Hypothalamus (tissue), 51 donors: ENCODE results near the gene TNIK.

Experiments
- DNase-seq, 51 donors: peaks; one replicate each; lab custom pipeline; 2025; lab: John Stamatoyannopoulos, UW

TNIK gene

DNA sequence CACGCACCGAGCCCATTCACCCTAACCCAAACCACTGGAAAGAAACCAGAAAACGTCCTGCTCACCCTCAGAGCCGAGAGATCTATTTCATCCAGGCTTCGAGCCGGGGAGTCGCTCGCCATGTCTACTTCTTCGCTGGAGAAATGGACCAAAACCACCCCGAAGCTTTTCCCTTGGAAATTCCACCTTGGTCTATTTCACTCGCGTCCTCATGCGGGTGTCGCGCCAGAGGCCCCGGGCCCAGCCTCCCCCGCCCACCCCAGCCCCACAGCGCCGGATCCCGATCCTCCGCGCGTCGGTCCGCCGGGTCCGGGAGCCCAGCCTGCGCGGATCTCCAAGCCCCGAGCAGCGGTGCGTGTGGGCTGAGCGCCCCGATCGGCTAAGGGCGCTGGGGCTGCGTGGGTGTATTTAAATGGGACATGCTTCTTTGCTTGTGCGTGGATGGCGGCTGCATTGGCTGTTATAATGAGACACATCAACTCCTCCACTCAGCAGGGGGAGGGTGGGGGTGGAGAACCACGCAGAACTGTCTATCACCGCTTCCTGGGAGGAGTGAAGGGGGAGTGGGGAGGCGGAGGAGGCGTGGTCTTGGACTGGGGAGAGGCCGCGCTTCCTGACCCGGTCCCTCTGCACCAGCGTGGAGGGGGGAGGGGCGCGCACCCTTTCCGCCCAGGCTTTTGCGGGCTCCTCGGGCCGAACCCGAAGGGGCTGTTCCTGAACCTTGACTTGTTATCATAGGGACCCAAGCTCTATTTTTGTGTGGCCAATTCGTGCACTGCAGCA, at the start of gene TNIK:
Gene TNIK, minus strand, starts transcription at position 464 of the 783 bp plus-strand sequence. Its CDS starts 342 bp downstream, at position 122.
- DNase-seq, result peak; percentile 54 to 97 (median 90)

- DNase-seq, result no peak
Observed at GRCh38 chr3:171508676-171509075, 48.5 kb upstream of the TNIK start.

DNA sequence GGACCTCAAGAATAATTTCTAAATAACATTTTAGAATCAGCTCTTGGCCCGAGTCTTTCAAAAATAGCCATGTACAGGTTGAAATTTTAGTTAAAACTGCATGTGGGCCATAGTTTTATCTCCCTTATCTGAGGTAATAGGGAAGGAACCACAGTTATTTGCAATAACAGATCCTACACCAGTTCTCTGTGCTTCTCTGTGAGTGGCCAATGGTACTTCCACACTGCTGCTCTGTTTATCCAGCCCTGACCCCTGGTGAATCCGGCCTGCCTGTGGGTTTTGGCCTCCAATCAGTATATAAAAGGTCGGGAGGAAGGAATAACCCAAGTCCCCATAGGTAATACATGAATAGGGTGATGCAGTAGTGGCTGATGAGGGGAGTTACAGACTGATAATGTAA, 48.0 kb upstream of the TNIK start:
- DNase-seq, result no peak

GRCh38 chr3:171506743-171507319, 46.6 kb upstream of the TNIK start:
- DNase-seq, result no peak

GRCh38 chr3:171505822-171506333, 45.7 kb upstream of the TNIK start:
- DNase-seq, result no peak

DNA sequence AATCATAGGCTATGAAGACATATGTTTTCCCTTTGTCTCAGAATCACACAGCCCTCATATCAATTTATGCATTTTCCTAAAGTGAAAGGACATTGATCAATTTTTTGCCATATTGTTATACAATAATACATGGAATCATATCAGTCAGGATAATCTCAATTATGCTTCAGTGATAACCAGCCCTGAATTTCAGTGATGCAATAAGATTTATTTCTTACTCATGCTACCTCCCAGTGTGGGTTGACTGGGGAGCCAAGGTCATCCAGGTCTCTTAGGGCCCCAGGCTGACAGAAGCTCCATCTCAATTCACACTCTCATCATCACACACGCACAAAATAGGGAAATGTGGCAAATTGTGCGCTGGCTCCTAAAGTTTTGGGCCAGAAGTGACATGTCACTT, 44.2 kb upstream of the TNIK start:
- DNase-seq, result no peak

GRCh38 chr3:171503817-171504216, 43.6 kb upstream of the TNIK start:
- no peak for DNase-seq

DNA sequence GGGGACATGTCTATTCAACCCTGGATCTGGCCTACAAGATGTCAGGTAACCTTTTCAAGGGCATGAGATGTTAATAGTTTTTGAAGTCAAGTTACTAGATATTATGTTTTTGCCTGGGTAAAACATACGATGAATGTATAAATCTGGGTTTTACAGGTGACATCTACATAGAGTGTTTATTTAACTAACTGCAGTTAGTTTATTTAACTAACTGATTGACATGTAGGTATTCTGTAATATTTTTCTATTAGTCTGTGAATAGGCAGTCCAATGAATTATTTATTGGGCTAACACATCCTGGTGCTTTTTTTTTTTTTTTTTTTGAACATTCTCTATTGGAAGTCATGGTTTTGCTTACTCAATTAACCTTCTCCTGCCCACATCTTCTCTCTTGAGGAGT, 38.7 kb upstream of the TNIK start:
- no peak for DNase-seq

GRCh38 chr3:171497468-171497867, 37.3 kb upstream of the TNIK start:
- no peak for DNase-seq

DNA sequence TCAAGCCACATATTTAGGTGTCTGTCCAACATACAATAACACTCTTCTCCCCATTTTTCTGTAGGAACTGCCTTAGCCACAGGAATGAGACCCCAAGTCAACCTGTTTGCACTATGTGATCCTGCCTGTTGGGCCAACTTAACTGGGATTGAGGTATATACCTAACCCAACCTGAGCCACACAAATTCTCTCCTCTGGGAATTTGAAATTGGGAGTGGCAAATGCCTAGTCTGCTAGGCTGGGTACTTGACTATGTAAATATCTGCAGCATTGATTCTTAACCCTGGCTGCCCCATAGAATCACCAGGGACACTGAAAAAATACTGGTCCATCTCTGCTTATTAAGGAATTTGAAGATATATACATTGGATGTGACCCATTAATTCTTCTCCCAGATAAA, 35.2 kb upstream of the TNIK start:
- no peak for DNase-seq

DNA sequence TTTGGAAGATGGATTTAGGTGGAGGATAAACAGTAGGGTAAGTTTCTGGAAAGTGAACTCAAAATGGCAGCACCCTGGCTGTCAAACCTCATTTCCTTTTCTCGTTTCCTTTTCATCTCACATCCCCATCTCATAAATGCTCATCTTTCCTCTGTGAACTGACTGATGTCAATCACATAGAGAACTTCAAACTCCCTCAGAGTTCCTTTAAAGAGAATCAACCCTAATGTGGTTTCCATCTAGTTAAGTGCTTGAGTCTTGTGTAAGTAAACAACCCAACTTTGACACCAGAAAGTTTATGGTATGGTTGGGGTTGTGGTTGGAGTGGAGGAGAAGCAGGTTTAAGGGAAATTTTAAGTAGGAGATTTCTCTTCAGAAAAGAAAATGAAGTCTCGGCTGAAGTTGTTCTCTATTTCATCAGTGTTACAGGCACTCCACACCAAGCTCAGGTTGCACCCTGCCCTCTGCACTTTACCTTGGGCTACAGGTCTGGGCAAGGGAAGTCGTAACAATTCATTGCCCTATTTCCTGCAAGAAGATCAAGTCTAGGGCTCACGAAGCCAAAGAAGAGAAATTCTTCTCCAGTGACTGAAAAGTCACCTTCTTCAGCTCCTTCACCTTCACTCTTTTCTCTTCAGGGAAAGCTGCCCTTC, 34.4 kb upstream of the TNIK start:
- no peak for DNase-seq

DNA sequence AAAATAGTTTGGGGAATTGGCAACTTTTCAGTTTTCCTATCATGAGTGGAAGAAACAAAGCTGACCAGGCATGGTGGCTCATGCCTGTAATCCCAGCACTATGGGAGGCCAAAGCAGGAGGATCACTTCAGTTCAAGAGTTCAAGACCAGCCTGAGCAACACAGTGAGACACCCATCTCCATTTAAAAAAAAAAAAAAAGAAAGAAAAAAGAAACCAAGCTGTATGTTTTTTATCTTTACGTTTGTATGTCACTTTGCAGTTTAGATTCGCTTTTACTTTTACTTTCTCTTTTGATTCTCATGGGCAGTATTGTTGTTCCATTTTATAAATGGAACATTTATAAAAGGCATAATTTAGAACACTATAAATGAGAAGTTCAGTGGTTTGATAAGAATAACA, 31.2 kb upstream of the TNIK start:
- DNase-seq, result no peak

DNA sequence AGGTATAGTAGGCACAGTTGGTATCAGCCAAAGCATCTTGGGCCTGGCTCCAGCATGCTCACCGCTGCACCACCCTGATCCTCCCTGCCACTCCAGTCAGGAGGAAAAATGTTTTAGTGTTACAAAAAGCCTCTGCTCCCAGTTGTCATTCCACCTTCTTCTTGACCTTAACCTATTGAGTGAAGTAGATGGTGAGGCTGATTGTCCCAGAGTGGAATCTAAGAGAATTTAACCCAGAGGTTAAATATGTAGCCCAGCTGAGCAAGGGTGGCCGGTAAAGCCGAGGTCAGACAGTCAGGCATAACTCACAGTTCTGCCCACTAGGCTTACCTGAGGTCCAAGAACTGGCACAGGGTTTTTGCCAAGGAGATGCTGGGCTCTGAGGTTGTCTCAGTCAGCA, 30.7 kb upstream of the TNIK start:
- DNase-seq, result no peak

- no peak for DNase-seq
Observed at GRCh38 chr3:171489348-171489747, 29.1 kb upstream of the TNIK start.

DNA sequence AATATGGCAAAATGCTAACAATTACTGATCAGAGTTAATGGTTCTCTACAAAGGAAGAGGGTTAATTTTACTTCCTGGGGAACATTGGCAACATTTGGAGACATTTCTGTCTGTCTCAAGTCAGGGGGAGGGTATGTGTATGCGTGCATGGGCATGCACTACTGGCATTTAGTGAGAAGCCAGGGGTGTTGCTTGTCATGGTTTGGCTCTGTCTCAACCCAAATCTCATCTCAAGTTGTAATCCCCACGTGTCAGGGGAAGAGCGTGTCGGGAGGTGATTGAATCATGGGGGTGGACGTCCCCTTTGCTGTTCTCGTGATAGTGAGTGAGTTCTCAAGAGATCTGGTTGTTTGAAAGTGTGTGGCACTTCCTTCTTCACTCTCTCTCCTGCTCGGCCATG, 28.3 kb upstream of the TNIK start:
- no peak for DNase-seq

DNA sequence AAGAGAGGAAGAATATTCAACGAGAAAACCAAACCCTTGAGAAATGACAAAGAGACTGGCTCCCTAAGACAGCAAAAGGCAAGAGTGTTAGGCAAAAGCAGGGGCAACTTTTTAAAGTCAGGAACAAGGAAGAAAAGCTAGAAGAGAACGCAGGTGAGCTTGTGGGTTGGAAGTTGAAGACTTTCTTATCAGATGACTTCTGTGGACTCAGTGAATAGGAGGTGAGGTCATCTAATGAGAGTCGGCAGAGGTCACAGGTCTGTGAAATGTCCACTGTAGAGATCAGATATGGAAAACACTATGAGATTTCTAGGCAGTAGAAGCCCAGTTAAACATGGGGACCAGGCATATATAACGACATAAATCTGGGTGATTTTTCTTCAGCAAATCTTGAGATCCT, 27.2 kb upstream of the TNIK start:
- DNase-seq, result no peak

DNA sequence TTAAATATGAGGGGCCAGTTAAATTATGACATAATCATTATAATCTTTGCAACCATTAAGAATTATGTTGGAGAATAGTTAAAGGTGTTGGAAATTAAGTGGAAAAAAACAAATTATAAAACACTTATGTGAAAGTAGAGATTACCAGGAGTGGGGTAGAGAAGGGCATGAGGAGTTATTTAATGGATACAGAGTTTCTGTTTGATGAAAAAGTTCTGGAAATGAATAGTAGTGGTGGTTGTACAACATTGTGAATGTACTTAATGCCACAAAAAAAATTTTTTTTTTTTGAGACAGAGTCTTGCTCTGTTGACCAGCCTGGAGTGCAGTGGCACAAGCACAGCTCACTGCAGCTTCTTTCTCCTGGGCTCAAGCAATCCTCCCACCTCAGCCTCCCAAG, 25.1 kb upstream of the TNIK start:
- DNase-seq, result no peak

GRCh38 chr3:171481011-171481410, 20.8 kb upstream of the TNIK start:
- DNase-seq, result no peak

DNA sequence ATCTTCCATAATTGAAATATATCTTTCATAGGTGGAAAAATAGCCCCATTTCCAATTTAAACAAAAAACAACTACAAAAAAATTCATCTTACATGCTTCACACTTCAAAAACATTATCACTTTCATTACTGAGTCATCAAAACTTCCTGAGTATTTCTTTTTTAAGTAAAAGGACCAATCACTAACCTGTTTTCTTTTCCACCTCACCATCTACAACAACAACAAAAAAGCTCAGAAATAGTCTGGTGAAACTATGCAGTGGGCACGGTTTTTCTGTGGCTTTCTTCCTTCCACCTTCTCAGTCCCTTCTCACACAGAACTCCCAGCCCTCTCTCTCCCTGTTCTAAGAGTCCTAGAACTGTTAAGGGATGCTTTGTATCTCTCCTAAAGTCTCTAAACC, 20.3 kb upstream of the TNIK start:
- no peak for DNase-seq

DNA sequence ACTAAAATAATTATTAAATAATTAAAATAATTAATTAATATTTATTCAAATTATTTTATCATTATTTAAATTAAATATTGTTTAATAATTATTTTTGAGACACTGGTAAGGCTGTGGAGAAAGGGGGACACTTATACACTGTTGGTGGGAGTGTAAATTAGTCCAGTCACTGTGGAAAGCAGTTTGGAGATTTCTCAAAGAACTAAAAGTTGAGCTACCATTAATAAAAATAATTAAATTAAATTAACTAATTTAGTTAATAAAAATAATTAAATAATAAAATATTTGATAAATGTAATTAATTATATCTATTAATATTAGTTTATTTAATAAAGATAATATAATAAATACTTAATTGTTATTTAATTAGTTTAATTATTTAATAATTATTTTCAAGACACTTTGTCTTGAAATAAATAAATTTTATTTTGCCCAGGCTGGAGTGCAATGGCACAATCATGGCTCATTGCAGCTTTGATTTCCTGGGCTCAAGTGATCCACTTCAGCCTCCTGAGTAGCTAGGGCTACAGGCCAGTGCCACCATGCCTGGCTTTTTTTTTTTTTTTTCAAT, 16.4 kb upstream of the TNIK start:
- no peak for DNase-seq

GRCh38 chr3:171472552-171472951, 12.3 kb upstream of the TNIK start:
- no peak for DNase-seq
